Stimulated activated CD4-positive, alpha-beta T cell treated with anti-CD3 and anti-CD28 coated beads, TNF-alpha, amount 100 ng/mL, for 48 hours (primary cell): ENCODE results near the gene CTNNA1.

Experiments used
- DNase-seq, 3 donors: peaks; one replicate each; pipeline ENCODE4 v3.0.0-alpha.2; 2020; ENCODE audit warnings: low read depth in 3 of 3

Gene CTNNA1

DNA sequence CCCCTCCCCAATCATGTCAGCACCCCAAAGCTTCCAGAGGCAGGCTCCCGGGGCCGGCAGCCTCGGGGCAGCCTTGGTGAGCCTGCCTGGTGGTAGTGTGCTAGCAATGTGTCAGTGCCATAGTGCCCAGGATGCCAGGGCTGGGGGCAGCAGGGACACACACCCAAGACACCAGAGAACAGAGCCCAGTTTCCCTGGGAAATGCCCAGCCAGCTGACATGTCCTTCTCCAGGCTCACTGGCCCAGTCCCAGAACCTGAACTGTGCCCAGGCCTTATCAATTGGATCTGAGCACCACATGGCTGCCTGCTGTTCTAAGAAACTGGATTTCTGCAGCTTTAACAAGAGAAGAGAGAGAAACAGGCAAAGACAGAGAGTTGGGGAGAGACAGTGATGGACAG lies 196.8 kb downstream of the CTNNA1 start:
- DNase-seq, result no peak

- DNase-seq, result no peak
These were observed 197.3 kb downstream of the CTNNA1 start for GRCh38 chr5:138950421-138951031.

DNA sequence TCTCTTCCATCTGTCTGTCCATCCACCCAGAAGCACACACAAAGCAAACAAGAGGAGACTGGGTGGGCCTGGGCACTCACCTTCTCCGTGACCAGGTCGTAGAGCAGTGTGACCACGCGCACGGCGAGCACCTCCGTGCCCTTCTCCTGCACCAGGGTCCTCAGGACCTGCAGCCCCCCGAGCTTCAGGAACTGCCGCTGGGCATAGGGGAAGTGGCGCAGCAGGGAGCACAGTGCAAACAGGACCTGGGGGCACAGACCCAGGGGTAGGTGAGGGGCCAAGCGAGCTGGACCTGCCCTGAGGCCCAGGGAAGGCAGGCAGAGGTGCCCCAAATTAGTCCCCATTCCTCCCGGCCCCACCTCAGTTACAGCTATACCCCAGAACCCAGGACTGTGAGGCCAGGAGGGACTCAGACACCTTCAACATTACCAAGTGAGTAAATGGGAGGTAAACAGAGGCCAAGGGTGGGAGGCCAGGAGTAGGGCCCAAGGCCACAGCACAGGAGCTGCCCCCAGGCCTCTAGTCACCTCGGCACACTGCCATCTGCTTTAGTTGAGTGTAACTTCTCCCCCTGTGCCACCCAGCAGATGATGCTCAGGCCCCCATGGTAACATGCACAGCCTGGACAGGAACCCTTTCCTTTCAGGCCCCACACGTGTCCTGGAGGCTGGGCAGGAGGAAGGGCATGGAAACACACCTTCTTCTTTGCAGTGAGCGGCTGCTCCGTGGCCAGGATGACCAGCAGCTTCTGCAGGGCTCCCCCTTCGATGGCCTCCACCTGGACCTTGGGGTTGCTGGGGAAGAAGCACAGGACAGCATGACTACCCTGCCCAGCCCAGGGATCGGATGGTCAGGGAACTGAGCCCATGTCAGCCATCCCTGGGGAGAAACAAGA lies 198.1 kb downstream of the CTNNA1 start:
- DNase-seq, result no peak

GRCh38 chr5:138951986-138952735 lies 198.9 kb downstream of the CTNNA1 start:
- DNase-seq, result no peak

- no peak for DNase-seq
These were observed 199.7 kb downstream of the CTNNA1 start for GRCh38 chr5:138952962-138953361.

DNA sequence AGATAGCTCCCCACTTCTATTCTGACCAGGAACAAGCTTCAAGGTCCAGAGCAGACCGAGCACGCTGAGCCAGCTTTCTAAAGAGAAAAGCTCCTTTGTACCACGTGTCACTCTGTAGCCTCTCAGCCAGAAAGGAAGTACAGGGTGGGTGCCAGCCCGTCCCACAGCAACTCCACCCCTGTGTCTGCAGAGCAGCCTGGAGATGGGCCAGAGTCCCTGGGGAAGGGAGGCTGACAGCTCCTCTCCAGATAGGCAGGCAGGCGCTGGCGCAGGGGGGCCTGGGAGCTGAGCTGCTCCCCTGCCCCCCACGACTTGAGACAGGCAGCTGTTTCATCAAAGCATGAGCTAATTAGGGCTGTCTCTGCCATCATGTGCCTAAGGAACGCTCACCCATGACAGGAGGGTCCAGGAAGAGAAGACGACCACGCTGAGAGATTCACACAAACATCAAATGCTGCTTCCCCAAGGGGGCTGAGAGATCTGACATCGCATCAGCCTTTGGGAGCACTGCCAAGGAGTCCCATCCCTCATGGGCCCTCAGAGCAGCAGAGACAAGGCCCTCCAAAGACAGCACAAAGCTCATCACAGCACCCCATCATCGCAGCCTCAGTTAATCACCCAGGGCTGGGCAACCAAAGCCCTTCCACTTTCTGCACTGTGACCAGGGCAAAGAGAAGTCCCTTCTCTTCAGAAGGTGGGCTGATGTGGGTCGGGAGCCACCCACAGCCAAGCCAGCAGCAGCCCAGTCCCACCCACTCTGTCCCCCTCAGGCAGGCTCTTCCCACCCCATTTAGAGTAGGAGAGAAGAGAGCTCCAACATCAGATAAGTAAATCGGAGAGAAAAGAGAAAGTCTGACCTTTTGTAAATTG lies 200.4 kb downstream of the CTNNA1 start:
- DNase-seq, result no peak

DNA sequence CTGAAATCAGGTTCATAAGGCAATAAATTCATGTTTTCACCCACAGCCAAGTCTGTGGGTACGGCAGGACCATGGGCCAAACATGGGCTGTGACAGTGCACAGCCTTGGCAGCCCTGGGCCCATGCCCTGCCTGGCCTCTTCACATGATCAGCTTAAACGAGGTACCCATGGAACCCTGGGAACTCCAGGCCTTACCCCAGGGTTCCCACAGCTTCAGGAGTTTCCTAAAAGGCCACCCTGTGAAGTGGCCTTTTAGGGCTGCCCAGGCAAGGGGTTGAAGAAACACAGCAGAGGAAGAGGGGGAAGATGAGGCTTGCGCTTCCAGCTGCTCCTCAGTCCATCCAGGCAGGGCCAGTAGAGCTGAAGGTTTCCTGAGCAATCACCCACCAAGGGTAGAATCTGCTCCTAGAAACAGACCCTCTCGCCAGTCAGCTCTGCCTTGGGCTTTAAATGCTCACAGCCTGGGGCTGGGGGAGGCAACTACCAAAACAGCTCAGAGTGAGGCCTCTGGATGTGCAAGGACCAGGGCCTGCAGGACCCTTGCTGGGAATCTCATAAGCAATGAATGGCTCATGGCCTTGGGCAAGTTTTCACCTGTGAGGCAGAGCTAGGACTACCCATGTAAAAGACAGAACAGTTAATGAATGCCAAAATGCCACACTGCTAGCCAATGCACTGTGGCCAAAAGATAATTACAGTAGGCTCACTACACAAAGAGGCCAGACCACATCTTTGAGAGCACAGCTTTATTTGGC lies 201.2 kb downstream of the CTNNA1 start:
- DNase-seq, result no peak

DNA sequence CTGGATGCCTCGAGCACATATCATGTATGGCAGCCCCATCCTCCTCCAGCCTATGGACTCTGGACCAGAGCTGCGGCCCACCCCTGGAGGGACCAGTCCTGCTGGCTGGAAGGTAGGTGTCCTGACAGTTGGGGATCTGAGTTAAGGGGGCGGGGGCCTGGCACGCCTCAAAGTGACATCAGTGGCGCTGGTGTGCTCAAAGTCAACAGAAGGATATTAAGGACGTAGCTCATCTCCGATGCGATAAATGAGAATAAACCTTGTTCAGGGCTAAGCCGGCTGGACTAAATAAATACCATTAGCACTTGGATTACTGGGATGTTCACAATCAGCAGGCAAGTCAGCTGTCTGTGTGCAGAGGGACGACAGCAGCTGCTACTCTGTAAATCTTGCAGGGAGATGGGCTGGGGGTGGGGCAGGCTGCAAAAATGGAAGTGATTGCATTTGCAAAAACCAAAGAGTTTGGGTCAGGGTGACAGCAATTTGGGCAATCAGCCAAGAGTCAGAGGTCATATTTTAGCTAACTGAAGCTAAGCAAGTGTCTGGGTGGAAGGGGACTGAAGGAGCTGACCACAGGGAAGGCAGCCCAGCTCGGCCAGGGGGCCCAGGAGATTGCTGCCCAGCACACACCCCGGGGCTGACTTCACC lies 201.9 kb downstream of the CTNNA1 start:
- no peak for DNase-seq

DNA sequence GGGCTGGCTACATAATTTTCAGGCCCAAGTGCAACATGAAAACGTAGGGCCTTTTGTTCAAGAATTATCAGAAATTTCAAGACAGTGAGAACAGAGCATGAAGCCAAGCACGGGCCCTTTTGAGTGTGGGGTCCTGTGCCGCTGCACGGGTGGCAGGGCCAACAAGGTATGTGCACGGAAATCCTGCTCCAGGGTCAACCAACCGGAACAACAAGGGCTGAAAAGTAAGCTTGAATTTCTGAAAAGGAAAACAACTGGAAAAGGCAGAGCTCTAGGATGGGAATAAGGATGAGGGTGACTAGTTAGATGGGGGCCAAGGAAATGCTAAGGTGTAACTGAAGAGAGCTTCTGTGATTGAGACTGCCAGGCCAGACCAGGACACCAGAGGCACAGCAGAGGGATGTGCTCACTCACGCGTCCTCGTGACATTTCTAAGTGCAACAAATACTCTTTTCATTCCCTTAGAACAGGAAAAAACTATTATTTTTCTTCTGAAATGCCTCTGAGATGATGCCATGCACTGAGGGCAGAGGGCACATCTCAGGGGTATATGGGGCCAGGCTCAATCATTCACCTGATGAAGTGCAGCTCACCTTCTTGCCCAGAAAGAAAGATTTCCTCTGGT lies 202.6 kb downstream of the CTNNA1 start:
- no peak for DNase-seq

DNA sequence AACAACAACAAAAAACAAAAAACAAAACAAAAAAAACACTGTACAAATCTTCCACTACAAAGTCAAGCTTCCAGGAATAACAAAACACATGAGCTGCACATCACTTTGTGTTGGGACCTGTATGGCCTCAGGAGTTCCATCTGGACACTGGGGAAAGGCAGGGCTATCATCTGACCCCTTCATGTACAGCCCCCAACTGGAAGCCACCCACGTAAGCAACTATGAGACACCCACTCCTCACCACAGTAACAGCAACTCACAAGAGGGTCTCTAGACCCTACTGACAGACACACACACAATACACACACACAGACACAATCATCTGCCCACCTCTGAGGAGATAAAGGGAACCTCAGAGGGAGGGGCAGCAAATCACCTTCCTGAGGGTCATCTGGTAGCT lies 203.6 kb downstream of the CTNNA1 start:
- DNase-seq, result no peak

DNA sequence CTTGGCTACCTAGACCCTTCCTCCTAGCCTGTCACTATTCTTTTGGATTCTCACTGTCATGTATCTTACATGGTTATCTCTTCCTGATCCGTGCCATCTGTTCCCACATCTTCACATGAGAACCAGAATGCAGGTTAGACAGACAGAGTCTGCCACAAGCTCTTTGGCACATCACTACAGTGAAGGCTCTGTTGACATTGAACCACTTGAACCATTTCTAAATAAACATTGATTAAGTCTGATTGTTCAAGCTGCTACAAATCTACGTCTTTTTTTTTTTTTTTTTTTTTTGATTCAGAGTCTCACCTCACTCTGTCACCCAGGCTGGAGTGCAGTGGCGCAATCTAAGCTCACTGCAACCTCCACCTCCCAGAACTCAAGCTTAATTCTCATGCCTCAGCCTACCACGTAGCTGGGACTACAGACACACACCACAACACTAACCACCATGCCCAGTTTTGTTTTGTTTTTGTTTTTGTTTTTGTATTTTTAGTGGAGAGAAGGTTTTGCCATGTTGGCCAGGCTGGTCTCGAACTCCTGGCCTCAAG lies 207.0 kb downstream of the CTNNA1 start:
- no peak for DNase-seq

DNA sequence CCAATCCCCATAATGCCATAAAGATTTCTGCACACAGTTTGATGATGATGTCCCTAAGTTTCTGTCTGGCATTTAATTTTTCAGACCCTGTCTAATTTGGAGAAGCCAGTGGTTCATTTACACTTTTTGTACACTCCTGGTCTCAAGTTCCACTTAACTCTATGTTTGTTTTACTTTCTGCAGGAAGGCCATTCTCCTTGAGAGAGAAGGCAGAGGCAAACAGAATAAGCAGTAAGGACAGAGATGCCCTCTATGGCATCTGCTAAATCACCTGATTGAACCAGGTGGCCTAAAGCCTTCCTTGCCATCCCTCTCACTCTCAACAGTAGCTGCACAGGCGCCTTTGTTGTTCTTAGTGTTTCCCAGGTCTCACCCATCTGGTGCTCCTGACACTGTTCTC lies 208.0 kb downstream of the CTNNA1 start:
- DNase-seq, result no peak

DNA sequence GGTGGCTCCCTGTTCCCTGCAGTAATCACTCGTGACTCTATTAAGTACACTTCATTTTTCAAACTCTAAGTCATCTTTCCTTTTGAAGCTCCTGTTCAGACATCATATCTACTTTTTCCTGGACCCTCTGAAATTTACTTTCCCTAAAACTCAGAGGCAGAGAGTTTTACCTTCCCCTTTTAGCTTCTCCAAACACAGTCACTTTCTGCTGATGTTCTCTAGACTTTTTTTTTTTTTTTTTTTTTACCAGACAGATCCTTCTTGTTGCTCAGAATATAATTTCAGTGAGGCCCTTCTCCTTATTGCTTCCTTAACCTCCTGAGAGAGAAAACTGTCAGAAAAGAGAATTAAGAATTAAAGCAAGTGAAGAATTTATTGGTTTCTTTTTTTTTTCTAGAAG lies 208.5 kb downstream of the CTNNA1 start:
- no peak for DNase-seq

DNA sequence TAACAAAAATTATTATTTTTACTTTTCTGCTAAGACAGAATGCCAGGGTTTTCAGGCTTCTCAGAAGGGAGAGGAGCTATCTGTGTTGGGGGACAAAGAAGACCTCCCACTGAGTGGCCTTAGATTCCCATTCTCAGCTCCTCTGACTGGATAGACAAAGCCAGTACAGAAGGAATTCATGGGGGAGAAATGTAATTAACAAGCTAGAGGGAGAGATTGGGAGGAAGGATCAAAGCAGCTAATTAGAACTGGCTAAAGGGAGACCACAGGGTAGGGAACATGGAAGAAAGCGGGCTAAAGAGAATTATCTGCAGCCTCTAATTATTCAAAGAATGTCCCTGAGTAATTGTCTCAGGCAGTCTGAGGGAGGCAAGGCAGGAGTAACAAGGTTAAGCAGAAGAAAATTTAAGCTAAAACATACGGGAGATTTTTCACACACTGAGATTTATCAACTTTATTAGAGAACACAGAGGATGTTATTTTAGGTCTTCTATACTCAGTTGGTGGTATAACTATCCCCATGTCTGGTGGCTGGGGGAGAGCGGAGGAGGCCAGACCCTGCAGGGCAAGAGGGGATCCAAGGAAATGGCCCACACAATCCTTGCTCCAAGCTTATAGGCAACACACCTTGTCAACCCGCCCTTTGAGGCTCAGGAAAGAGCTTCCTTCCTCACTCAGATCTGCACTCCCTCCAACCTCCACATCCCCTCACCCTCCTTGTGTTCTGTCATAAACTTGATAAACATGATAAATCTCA lies 209.6 kb downstream of the CTNNA1 start:
- no peak for DNase-seq

DNA sequence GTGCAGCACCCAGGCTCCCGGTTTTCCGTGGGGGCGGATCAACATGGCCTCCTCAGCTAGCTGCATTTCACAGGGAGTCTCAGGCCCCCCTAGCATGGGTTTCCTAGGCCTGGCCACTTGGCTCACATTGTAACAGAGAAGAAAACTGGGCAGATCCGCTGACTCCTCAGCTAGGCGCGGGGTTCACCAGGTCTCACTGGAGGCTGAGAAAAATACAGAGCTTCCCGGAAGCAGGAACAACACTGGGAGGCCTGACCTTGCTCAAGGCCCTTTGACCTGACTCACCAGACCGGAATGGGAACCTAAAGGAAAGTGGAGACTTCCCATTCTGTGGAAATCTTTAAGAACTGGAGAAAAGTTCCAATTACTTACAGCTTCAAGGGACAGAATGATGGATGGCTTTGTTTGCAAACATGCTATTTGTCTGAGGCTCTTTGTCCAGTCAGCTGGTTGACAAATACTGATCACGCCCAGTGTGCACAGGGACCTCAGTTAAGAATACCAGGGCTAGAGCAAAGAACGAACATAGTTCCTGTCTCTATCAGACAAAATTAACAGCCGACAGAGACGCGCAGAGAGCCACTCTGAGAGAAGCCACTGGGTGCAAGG lies 210.6 kb downstream of the CTNNA1 start:
- no peak for DNase-seq

- no peak for DNase-seq
These were observed 211.5 kb downstream of the CTNNA1 start for GRCh38 chr5:138964647-138965201.

DNA sequence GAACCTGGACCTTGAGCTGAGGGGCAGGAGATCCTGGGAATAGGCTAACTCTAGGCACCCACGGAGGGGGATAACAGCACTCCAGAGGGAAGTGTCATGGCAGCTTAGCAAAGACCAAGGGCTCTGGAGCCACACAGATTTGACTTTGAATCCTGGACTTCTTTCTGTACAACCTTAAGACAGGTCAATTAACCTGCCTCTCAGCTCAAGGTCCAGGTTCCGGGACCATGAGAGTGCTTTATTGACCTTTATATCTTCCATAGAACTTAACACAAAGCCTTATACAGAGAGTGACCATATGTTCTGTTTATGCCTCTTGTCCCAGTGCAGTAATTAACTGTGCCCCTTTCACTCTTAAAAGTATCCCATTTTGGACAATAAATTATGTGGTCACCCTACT lies 212.4 kb downstream of the CTNNA1 start:
- DNase-seq, result no peak
